Osteoblast (primary cell): ENCODE measurements around the gene CPTP. TPM values are rescaled to one million over a fixed set of nuclear protein-coding genes. Genes with fewer than 3 reads are reported as not detected.

Experiments
- DNase-seq: peaks from one replicate; pipeline ENCODE4 v3.0.0; 2011; ENCODE audit warnings: low spot score, mixed read lengths; ENCODE audit not compliant: insufficient read length; ENCODE audit errors: missing footprints
- H2AFZ ChIP-seq: 2 replicates; pipeline ENCODE4 v1.6.0; 2011; ENCODE audit warnings: mild to moderate bottlenecking, low read length
- H3K27ac ChIP-seq: 2 replicates; pipeline ENCODE4 v1.5.1; 2011; ENCODE audit warnings: mild to moderate bottlenecking, low read depth, low read length, moderate library complexity
- H3K27me3 ChIP-seq: 2 replicates; pipeline ENCODE4 v1.6.0; 2012; ENCODE audit warnings: mild to moderate bottlenecking, control low read depth, inconsistent platforms, low read length, moderate library complexity; ENCODE audit not compliant: insufficient read depth
- H3K36me3 ChIP-seq: 2 replicates; pipeline ENCODE4 v1.5.1; 2011; ENCODE audit warnings: mild to moderate bottlenecking, low read length, control low read depth, moderate library complexity; ENCODE audit not compliant: insufficient read depth
- H3K4me1 ChIP-seq: 2 replicates; pipeline ENCODE4 v1.5.1; 2011; ENCODE audit warnings: mild to moderate bottlenecking, low read length, control low read depth, moderate library complexity; ENCODE audit not compliant: insufficient read depth
- H3K4me2 ChIP-seq: 2 replicates; pipeline ENCODE4 v1.6.0; 2011; ENCODE audit warnings: mild to moderate bottlenecking, low read length; ENCODE audit not compliant: insufficient read depth
- H3K4me3 ChIP-seq: fragments of 200-600 bp; sonication (generic); 3 replicates; pipeline ENCODE4 v1.5.1; 2012; ENCODE audit warnings: mild to moderate bottlenecking, low read length, inconsistent platforms; ENCODE audit not compliant: insufficient read depth
- H3K79me2 ChIP-seq: 2 replicates; pipeline ENCODE4 v1.6.0; 2012; ENCODE audit warnings: mild to moderate bottlenecking, low read length, control low read depth, inconsistent platforms; ENCODE audit not compliant: insufficient read depth
- H3K9me3 ChIP-seq: 2 replicates; pipeline ENCODE4 v1.5.1; 2011; ENCODE audit warnings: low read depth, low read length, control low read depth
- H4K20me1 ChIP-seq: 2 replicates; pipeline ENCODE4 v1.6.0; 2012; ENCODE audit warnings: mild to moderate bottlenecking, low read length, control low read depth; ENCODE audit not compliant: insufficient read depth
- total RNA-seq: library from RNA; depleted of rRNA; stranded (reverse); fragments of >200 nt; gene quantifications from 2 replicates; pipeline ENCODE4 v1.2.3, GENCODE V29; 2012
- TF ChIP-seq, protein P1 (sequence below): IDR thresholded peaks from 2 replicates; pipeline ENCODE4 v1.5.1; 2011; ENCODE audit warnings: mild to moderate bottlenecking, low read depth, low read length, moderate library complexity; ENCODE audit errors: extremely low read depth

Gene CPTP
- total RNA-seq, 1 donor, result 13.8 TPM

DNA sequence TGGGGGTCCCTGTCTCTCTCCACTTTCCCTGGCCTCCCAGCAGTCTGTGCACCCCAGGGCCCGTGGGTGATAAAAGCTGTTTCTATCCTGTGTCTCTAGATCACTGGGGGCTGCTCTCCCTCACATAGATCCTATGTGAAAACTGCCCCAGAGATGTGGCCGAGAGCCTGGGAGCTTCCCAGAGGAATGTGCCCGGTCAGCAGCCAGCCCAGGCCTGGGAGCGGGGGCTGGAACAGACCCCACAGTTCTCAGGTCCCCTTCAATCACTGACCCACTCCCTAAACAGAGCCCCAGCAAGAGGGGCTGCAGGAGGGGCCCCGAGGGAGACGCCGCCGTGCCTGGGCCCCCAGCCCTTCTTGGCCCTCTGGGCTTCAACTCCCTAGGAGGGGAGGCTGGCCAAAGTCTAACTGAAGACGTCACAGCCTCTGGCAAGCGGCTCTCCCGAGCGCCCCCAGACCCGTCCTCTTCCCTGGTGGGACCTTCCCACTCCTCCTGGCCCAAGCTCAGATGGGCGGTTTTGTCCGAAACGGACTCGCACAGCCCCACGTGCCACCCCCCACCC is 33.4 kb downstream of the CPTP start:
- Histone ChIP-seq H3K27ac (peak overlapping the region; percentile 85), H3K4me3 (peak overlapping the region; percentile 95), H3K79me2 (peaks cover 56% of the 10 kb centered on the region), H2AFZ (no peak overlapping the region), H4K20me1 (peaks cover 18% of the 10 kb centered on the region), H3K27me3 (no peaks in the 10 kb centered on the region), H3K4me1 (peaks cover 45% of the 10 kb centered on the region), H3K36me3 (peaks cover 18% of the 10 kb centered on the region), H3K4me2 (peak overlapping the region; percentile 89), H3K9me3 (no peaks in the 10 kb centered on the region)
- TF ChIP-seq, protein P1, sequence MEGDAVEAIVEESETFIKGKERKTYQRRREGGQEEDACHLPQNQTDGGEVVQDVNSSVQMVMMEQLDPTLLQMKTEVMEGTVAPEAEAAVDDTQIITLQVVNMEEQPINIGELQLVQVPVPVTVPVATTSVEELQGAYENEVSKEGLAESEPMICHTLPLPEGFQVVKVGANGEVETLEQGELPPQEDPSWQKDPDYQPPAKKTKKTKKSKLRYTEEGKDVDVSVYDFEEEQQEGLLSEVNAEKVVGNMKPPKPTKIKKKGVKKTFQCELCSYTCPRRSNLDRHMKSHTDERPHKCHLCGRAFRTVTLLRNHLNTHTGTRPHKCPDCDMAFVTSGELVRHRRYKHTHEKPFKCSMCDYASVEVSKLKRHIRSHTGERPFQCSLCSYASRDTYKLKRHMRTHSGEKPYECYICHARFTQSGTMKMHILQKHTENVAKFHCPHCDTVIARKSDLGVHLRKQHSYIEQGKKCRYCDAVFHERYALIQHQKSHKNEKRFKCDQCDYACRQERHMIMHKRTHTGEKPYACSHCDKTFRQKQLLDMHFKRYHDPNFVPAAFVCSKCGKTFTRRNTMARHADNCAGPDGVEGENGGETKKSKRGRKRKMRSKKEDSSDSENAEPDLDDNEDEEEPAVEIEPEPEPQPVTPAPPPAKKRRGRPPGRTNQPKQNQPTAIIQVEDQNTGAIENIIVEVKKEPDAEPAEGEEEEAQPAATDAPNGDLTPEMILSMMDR, result no peak
- peak; percentile 90 for DNase-seq

DNA sequence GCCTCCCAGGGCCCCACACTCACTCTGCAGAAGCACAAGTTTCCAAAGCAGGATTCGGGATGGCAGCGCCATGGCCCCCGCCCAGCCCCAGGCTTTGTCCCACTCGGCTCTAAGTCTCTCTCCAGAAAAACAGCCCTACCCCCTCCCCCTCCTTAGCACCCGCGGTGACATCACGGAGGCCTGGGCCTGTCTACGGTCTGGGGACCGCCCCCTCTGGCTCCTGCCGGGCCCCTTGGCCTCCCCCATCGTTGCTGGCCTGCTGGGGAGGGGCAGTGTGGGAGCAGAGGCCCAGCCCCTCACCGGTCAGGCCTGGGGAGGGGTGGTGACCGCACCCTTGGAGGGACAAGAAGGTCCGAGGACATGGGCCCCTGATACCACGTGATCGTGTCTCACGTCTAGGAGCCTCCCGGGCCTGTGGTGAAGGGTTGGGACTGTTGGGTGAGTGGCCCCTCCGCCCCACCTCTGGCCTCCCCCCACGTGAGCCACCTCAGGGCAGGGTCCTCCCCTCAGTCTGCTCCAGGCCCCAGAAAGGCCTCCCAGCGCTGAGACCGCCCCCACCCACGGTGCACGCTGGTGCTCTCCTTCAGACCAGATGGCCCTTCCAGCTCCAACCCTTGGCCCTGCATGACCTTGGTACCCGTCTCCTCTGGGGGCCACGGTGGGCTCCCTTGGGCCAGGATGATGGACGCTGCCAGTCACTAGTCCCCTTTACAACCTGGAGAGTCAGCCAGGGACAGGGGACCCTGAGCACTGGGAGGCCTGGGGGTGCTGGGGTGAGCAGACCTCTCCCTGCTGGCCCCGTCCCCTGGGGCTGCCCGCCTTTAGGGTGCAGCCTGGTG is 34.0 kb downstream of the CPTP start, which contains the start of gene MXRA8:
TSS of gene MXRA8 (minus strand) at position 123 of the 839 bp plus-strand sequence. CDS start at position 72, 51 bp downstream.
- TF ChIP-seq, protein P1, result no peak
- Histone ChIP-seq H3K4me3 (peak within 1 kb of the TSS; percentile 95), H3K79me2 (peaks cover 49% of the 10 kb centered on the region), H3K27me3 (no peaks in the 10 kb centered on the region), H3K36me3 (peaks cover 11% of the 10 kb centered on the region), H3K4me2 (peak within 1 kb of the TSS; percentile 89), H3K4me1 (peaks cover 45% of the 10 kb centered on the region), H2AFZ (peak within 1 kb of the TSS; percentile 70), H3K9me3 (no peaks in the 10 kb centered on the region), H4K20me1 (peaks cover 13% of the 10 kb centered on the region), H3K27ac (peak within 1 kb of the TSS; percentile 85)
- DNase-seq, result peak; percentile 98

DNA sequence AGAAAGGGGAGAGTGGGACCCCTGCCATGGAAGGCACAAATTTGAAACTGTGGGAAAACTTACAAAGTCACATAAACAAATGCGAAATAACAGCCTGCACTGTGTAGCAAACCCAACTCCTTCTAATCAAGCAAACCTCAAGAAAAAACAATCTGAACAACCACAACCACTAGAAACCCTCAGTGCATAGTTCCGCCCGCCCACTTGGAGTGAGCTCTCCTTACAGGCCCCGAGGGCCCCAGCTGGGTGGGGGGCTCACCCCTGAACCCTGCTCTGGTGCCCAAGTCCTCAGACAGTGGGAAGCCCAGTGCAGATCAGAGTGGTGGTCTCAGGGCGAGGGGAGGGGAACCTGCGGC is 34.7 kb downstream of the CPTP start:
- no peak overlapping the region for H2AFZ ChIP-seq
- H3K36me3 ChIP-seq, result peaks cover 6% of the 10 kb centered on the region
- H3K4me2 ChIP-seq, result peak overlapping the region; percentile 89
- H3K9me3 ChIP-seq, result no peaks in the 10 kb centered on the region
- TF ChIP-seq, protein P1, result no peak
- peaks cover 40% of the 10 kb centered on the region for H3K4me1 ChIP-seq
- peak overlapping the region; percentile 85 for H3K27ac ChIP-seq
- H4K20me1 ChIP-seq, result peaks cover 10% of the 10 kb centered on the region
- H3K27me3 ChIP-seq, result no peaks in the 10 kb centered on the region
- peak; percentile 97 for DNase-seq
- peak overlapping the region; percentile 95 for H3K4me3 ChIP-seq
- peaks cover 43% of the 10 kb centered on the region for H3K79me2 ChIP-seq
